GM21529 (cell line): ENCODE data around the gene LRRIQ1.
"Not testable (repeated sequence)": the region's sequence is repeated elsewhere in the genome, so short reads cannot be mapped to it uniquely, and the experiment has no call there.

Source experiments
- ATAC-seq: cut with Tn5 transposase; IDR thresholded peaks from one replicate; pipeline ENCODE4 v1.9.1; 2021; ENCODE audit not compliant: unreplicated experiment

The LRRIQ1 gene

GRCh38 chr12:85183855-85184254 lies 147.7 kb downstream of the LRRIQ1 start:
- no peak for ATAC-seq

GRCh38 chr12:85186236-85186635 lies 150.1 kb downstream of the LRRIQ1 start:
- ATAC-seq, result no peak

GRCh38 chr12:85188619-85189018 lies 152.5 kb downstream of the LRRIQ1 start:
- no peak for ATAC-seq

GRCh38 chr12:85190728-85191127 lies 154.6 kb downstream of the LRRIQ1 start:
- ATAC-seq, result no peak

GRCh38 chr12:85203809-85204208 lies 167.7 kb downstream of the LRRIQ1 start:
- not testable (repeated sequence) for ATAC-seq

GRCh38 chr12:85206543-85206942 lies 170.4 kb downstream of the LRRIQ1 start:
- ATAC-seq, result no peak

GRCh38 chr12:85224339-85224738 lies 188.2 kb downstream of the LRRIQ1 start:
- ATAC-seq, result not testable (repeated sequence)

- no peak for ATAC-seq
Observed at GRCh38 chr12:85225501-85225900, 189.3 kb downstream of the LRRIQ1 start.

GRCh38 chr12:85237327-85237726 lies 201.2 kb downstream of the LRRIQ1 start:
- no peak for ATAC-seq

GRCh38 chr12:85244561-85244960 lies 208.4 kb downstream of the LRRIQ1 start:
- ATAC-seq, result no peak

GRCh38 chr12:85253853-85254252 lies 217.7 kb downstream of the LRRIQ1 start:
- no peak for ATAC-seq

- no peak for ATAC-seq
Observed at GRCh38 chr12:85257671-85258070, 221.5 kb downstream of the LRRIQ1 start.

GRCh38 chr12:85260447-85260846 lies 224.3 kb downstream of the LRRIQ1 start:
- ATAC-seq, result no peak

GRCh38 chr12:85260896-85261295 lies 224.7 kb downstream of the LRRIQ1 start:
- ATAC-seq, result no peak

- no peak for ATAC-seq
Observed at GRCh38 chr12:85266356-85266755, 230.2 kb downstream of the LRRIQ1 start.

GRCh38 chr12:85273381-85274314 lies 237.5 kb downstream of the LRRIQ1 start:
- peak; percentile 64 for ATAC-seq

- ATAC-seq, result no peak
Observed at GRCh38 chr12:85274315-85274651, 238.1 kb downstream of the LRRIQ1 start.

GRCh38 chr12:85275374-85275773 lies 239.2 kb downstream of the LRRIQ1 start:
- no peak for ATAC-seq

GRCh38 chr12:85277191-85277590 lies 241.0 kb downstream of the LRRIQ1 start:
- ATAC-seq, result no peak

- ATAC-seq, result no peak
Observed at GRCh38 chr12:85277900-85278597, 241.9 kb downstream of the LRRIQ1 start.

- ATAC-seq, result no peak
Observed at GRCh38 chr12:85278598-85279448, 242.7 kb downstream of the LRRIQ1 start.
